ENCODE data around the gene ANK3.

ANK3 gene

DNA sequence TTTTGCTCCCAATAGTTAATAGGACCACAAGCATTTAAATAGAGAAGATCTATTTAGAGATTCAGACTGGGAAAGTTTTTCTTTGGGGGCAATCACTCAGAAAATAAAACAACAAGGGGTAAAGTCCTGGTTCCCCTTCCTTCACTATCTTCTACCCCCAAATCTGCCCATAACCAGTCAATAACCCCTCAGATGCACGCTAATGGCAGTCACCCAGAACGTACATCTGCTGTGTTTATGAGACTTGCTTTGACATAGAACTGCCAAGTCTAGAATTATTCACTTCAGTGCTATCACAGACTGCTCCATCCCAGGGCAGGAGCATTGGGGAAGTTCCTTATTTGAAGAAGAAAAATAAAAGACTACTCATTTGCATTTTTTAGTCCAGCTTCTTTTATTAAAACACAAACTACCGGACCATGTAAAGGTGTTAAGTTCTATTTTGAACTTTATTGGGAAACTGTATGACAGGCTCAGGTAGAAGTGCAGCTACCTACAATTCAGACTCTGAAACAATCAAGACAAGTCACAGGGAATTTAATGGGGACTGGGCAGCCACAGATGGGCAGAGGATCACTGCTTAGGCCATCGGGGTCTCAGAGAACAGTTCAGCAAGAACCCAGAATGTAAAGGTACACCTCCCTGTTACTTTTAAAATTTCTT, 38.4 kb downstream of the ANK3 start:
- H3K36me3 ChIP-seq (ENCODE audit: control insufficient read depth in 5 of 5, insufficient read depth in 5 of 5, low read length in 5 of 5): no peaks in the 10 kb centered on the region
- no peak overlapping the region for H3K9ac ChIP-seq (ENCODE audit: low read length in 5 of 5)
- no peak overlapping the region for H3K27ac ChIP-seq (ENCODE audit: low read depth, low read length)
- H3K9me3 ChIP-seq (ENCODE audit: control insufficient read depth in 5 of 5, low read length in 5 of 5): no peaks in the 10 kb centered on the region
- H3K27me3 ChIP-seq (ENCODE audit: control insufficient read depth in 5 of 5, insufficient read depth in 4 of 5, low read length in 5 of 5): no peaks in the 10 kb centered on the region
- H3K4me3 ChIP-seq (ENCODE audit: low read depth in 1 of 5, low read length in 5 of 5): no peak overlapping the region
- H3K4me1 ChIP-seq (ENCODE audit: control insufficient read depth in 5 of 5, insufficient read depth in 5 of 5, low read length in 5 of 5): peaks cover 0 to 21% (median 11%) of the 10 kb centered on the region in 5 donors

DNA sequence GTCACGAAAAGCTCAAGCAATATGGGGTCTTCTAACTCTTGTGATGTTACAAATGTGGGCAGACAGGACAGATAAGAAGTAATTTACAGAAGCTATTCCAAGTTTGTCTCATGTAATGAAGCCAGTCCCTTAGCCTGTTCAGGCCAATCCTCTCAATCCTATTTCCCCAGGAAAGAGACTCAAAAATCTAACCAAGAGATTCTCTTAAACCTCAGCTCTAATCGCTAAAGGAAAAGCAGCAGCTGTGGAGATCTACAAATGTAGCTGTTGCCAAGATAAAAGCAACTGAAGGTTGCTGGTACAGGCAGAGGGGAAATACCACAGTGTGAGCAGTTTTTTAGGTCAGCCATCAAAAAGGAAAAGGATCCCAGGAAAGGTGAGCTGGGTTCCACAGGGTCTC, 39.3 kb downstream of the ANK3 start:
- no peak overlapping the region for H3K4me3 ChIP-seq (ENCODE audit: low read depth in 1 of 5, low read length in 5 of 5)
- H3K4me1 ChIP-seq (ENCODE audit: control insufficient read depth in 5 of 5, insufficient read depth in 5 of 5, low read length in 5 of 5): peaks cover 0 to 19% (median 11%) of the 10 kb centered on the region in 5 donors
- no peaks in the 10 kb centered on the region for H3K36me3 ChIP-seq (ENCODE audit: control insufficient read depth in 5 of 5, insufficient read depth in 5 of 5, low read length in 5 of 5)
- H3K27me3 ChIP-seq (ENCODE audit: control insufficient read depth in 5 of 5, insufficient read depth in 4 of 5, low read length in 5 of 5): no peaks in the 10 kb centered on the region
- no peaks in the 10 kb centered on the region for H3K9me3 ChIP-seq (ENCODE audit: control insufficient read depth in 5 of 5, low read length in 5 of 5)
- H3K27ac ChIP-seq (ENCODE audit: low read depth, low read length): no peak overlapping the region
- no peak overlapping the region for H3K9ac ChIP-seq (ENCODE audit: low read length in 5 of 5)

DNA sequence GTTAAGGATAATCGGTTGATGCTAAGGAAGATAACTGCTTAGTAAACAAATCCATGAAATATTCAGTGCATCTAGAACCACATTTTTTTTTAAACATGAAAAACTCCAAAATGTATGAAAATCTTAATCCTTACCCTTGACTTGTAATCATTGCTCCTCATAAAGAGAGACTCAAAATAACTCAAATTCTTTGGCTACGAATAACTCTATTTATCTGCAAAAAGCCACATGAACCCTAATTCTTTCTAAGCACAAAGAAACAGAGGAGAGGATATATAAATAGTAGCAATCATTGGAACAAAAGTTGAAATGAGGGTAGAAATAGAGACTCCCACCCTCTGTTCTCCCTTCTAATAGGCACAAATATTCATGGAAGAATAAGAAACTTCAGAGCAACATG, 40.2 kb downstream of the ANK3 start:
- Histone ChIP-seq H3K27ac (ENCODE audit: low read depth, low read length) (no peak overlapping the region), H3K9me3 (ENCODE audit: control insufficient read depth in 5 of 5, low read length in 5 of 5) (no peaks in the 10 kb centered on the region), H3K9ac (ENCODE audit: low read length in 5 of 5) (no peak overlapping the region), H3K4me1 (ENCODE audit: control insufficient read depth in 5 of 5, insufficient read depth in 5 of 5, low read length in 5 of 5) (peaks cover 0 to 14% (median 11%) of the 10 kb centered on the region in 5 donors), H3K4me3 (ENCODE audit: low read depth in 1 of 5, low read length in 5 of 5) (no peak overlapping the region), H3K36me3 (ENCODE audit: control insufficient read depth in 5 of 5, insufficient read depth in 5 of 5, low read length in 5 of 5) (no peaks in the 10 kb centered on the region), H3K27me3 (ENCODE audit: control insufficient read depth in 5 of 5, insufficient read depth in 4 of 5, low read length in 5 of 5) (no peaks in the 10 kb centered on the region)

DNA sequence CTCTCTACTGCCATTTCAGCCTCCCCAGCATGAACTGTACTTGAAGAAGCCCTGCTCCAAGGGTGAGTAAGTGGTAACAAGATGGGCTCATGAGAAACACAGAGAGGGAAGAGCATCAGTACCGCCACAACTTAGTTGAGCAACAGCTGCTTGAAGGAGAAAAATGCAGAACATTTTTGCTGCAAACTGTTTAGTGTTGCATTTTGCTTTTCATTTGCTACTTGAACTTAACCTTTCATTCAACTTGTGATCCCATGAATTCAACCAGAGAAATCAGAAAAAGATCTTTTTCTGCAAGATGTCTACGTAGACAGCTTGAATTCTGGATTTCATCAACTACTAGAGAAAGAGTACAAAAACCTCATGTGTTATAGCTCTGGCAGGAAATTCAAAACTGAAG, 40.7 kb downstream of the ANK3 start:
- no peaks in the 10 kb centered on the region for H3K9me3 ChIP-seq (ENCODE audit: control insufficient read depth in 5 of 5, low read length in 5 of 5)
- peaks cover 0 to 10% (median 8%) of the 10 kb centered on the region in 5 donors for H3K4me1 ChIP-seq (ENCODE audit: control insufficient read depth in 5 of 5, insufficient read depth in 5 of 5, low read length in 5 of 5)
- no peaks in the 10 kb centered on the region for H3K27me3 ChIP-seq (ENCODE audit: control insufficient read depth in 5 of 5, insufficient read depth in 4 of 5, low read length in 5 of 5)
- H3K9ac ChIP-seq (ENCODE audit: low read length in 5 of 5): no peak overlapping the region
- no peak overlapping the region for H3K4me3 ChIP-seq (ENCODE audit: low read depth in 1 of 5, low read length in 5 of 5)
- no peak overlapping the region for H3K27ac ChIP-seq (ENCODE audit: low read depth, low read length)
- no peaks in the 10 kb centered on the region for H3K36me3 ChIP-seq (ENCODE audit: control insufficient read depth in 5 of 5, insufficient read depth in 5 of 5, low read length in 5 of 5)

DNA sequence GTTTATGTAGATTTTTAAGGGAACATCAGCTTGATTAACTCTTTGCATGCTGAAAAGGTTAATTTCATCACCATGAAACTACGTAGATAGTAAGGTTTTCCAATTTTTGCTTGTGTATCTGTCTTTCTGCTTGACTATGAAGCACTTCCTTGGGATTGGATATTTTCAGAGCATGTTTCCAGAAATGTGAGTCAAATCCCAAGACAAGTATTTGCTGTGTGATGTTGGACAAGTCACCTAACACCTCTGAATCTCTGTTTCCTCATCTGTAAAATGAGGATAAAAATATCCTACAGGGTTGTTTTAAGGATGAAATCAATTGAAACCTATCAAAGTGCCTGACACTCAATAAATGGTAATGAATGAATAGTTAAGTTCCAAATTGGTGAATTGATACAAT, 42.4 kb downstream of the ANK3 start:
- no peaks in the 10 kb centered on the region for H3K36me3 ChIP-seq (ENCODE audit: control insufficient read depth in 5 of 5, insufficient read depth in 5 of 5, low read length in 5 of 5)
- H3K4me1 ChIP-seq (ENCODE audit: control insufficient read depth in 5 of 5, insufficient read depth in 5 of 5, low read length in 5 of 5): no peaks in the 10 kb centered on the region
- no peak overlapping the region for H3K27ac ChIP-seq (ENCODE audit: low read depth, low read length)
- H3K27me3 ChIP-seq (ENCODE audit: control insufficient read depth in 5 of 5, insufficient read depth in 4 of 5, low read length in 5 of 5): no peaks in the 10 kb centered on the region
- H3K4me3 ChIP-seq (ENCODE audit: low read depth in 1 of 5, low read length in 5 of 5): no peak overlapping the region
- H3K9me3 ChIP-seq (ENCODE audit: control insufficient read depth in 5 of 5, low read length in 5 of 5): no peaks in the 10 kb centered on the region
- H3K9ac ChIP-seq (ENCODE audit: low read length in 5 of 5): no peak overlapping the region

DNA sequence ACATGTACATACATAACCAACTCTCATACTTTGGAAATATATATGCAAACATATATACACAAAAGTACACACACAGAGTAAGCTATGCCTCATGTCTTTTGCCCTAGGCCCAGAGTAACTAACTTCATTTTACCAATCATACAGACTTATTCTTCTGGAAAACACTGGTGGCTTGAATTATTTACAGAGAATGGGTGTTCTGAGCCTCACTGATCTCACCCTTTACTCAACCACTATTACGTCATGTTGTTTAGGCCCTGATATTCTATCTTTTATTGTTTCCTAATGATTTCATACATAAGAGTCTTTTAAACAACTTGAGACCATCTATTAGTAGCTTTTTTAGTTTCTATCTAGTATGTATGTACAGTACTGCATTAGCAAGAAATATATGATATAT, 43.0 kb downstream of the ANK3 start:
- no peak overlapping the region for H3K9ac ChIP-seq (ENCODE audit: low read length in 5 of 5)
- H3K9me3 ChIP-seq (ENCODE audit: control insufficient read depth in 5 of 5, low read length in 5 of 5): no peaks in the 10 kb centered on the region
- H3K36me3 ChIP-seq (ENCODE audit: control insufficient read depth in 5 of 5, insufficient read depth in 5 of 5, low read length in 5 of 5): no peaks in the 10 kb centered on the region
- H3K4me3 ChIP-seq (ENCODE audit: low read depth in 1 of 5, low read length in 5 of 5): no peak overlapping the region
- no peak overlapping the region for H3K27ac ChIP-seq (ENCODE audit: low read depth, low read length)
- no peaks in the 10 kb centered on the region for H3K4me1 ChIP-seq (ENCODE audit: control insufficient read depth in 5 of 5, insufficient read depth in 5 of 5, low read length in 5 of 5)
- H3K27me3 ChIP-seq (ENCODE audit: control insufficient read depth in 5 of 5, insufficient read depth in 4 of 5, low read length in 5 of 5): no peaks in the 10 kb centered on the region

DNA sequence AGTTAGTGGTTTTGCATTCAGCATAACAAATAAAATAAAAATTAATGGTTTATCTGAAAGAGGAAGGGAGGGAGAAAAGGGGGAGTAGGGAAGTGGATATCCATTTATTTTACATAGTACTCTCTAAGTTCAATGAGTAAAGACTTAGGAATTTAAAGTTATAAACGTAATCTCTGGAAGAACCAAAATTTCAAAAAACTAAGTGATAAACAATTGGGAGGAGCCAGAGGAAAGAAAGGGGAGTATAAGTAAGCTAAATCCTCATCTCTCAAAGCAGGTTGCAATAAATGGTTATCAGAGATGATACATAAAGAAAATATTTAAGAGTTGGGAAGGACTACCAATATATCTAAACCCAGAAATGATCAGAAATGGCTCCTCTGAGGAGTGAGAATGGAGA, 46.4 kb downstream of the ANK3 start:
- no peak overlapping the region for H3K4me3 ChIP-seq (ENCODE audit: low read depth in 1 of 5, low read length in 5 of 5)
- no peaks in the 10 kb centered on the region for H3K36me3 ChIP-seq (ENCODE audit: control insufficient read depth in 5 of 5, insufficient read depth in 5 of 5, low read length in 5 of 5)
- H3K4me1 ChIP-seq (ENCODE audit: control insufficient read depth in 5 of 5, insufficient read depth in 5 of 5, low read length in 5 of 5): no peaks in the 10 kb centered on the region
- no peaks in the 10 kb centered on the region for H3K9me3 ChIP-seq (ENCODE audit: control insufficient read depth in 5 of 5, low read length in 5 of 5)
- no peak overlapping the region for H3K27ac ChIP-seq (ENCODE audit: low read depth, low read length)
- no peaks in the 10 kb centered on the region for H3K27me3 ChIP-seq (ENCODE audit: control insufficient read depth in 5 of 5, insufficient read depth in 4 of 5, low read length in 5 of 5)
- H3K9ac ChIP-seq (ENCODE audit: low read length in 5 of 5): no peak overlapping the region

DNA sequence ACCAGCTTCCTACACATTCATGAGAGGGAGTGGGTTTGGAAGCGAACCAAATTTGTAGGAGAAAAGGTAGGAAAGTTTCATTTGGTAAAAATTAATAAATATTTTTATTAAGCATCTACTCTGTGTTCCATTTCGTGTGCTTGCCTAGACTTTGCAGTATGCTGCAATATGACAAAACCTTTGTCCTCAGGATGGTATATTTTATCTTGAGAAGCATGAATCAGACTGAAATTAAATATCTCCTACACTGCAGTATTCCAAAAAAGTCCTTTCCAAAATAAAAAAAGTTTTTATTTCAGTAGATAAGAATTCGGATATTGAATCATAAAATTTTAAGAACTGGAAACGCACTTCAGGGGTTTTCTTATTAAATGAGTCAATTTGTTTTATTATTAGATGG, 47.7 kb downstream of the ANK3 start:
- H3K36me3 ChIP-seq (ENCODE audit: control insufficient read depth in 5 of 5, insufficient read depth in 5 of 5, low read length in 5 of 5): no peaks in the 10 kb centered on the region
- H3K4me3 ChIP-seq (ENCODE audit: low read depth in 1 of 5, low read length in 5 of 5): no peak overlapping the region
- H3K9ac ChIP-seq (ENCODE audit: low read length in 5 of 5): no peak overlapping the region
- no peak overlapping the region for H3K27ac ChIP-seq (ENCODE audit: low read depth, low read length)
- H3K9me3 ChIP-seq (ENCODE audit: control insufficient read depth in 5 of 5, low read length in 5 of 5): no peaks in the 10 kb centered on the region
- H3K27me3 ChIP-seq (ENCODE audit: control insufficient read depth in 5 of 5, insufficient read depth in 4 of 5, low read length in 5 of 5): no peaks in the 10 kb centered on the region
- no peaks in the 10 kb centered on the region for H3K4me1 ChIP-seq (ENCODE audit: control insufficient read depth in 5 of 5, insufficient read depth in 5 of 5, low read length in 5 of 5)

DNA sequence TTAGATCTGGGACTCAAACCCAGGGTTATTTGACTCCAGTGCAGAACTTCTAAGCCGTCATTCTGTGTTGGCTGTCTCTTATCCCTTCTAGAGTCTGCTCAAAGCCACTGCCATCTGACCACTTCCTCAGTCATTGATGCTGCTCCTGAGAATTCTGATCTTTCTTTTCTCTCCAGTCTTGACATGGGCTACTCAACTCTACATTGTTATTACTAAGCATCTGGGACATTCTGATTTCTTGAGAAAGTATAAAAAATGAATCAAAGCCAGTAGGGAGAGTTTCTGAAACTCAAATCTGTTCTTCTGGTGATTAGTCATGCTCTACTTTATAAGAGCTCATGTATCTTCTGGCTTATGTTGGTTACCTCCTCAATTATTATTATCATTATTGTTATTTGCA, 48.7 kb downstream of the ANK3 start:
- no peaks in the 10 kb centered on the region for H3K36me3 ChIP-seq (ENCODE audit: control insufficient read depth in 5 of 5, insufficient read depth in 5 of 5, low read length in 5 of 5)
- H3K9ac ChIP-seq (ENCODE audit: low read length in 5 of 5): no peak overlapping the region
- no peak overlapping the region for H3K4me3 ChIP-seq (ENCODE audit: low read depth in 1 of 5, low read length in 5 of 5)
- no peaks in the 10 kb centered on the region for H3K27me3 ChIP-seq (ENCODE audit: control insufficient read depth in 5 of 5, insufficient read depth in 4 of 5, low read length in 5 of 5)
- H3K9me3 ChIP-seq (ENCODE audit: control insufficient read depth in 5 of 5, low read length in 5 of 5): no peaks in the 10 kb centered on the region
- H3K27ac ChIP-seq (ENCODE audit: low read depth, low read length): no peak overlapping the region
- H3K4me1 ChIP-seq (ENCODE audit: control insufficient read depth in 5 of 5, insufficient read depth in 5 of 5, low read length in 5 of 5): no peaks in the 10 kb centered on the region

DNA sequence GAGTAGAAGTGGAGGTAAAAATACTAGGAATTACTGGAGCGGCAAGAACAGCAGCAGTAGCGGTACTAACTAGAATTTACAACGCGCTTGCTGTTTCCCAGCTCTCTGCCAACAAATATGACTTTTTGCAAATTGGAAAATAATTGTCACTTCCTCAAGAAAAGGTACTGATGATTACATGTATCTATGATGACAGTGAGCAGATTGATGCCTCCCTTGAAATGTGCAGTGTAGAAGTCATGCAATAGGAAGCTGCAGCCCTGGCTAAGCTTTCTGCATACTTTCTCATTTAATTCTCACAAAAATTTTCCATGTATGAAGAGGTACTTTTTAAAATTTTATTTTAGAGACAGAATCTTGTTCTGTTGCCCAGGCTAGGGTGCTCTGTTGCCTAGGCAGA, 49.9 kb downstream of the ANK3 start:
- H3K36me3 ChIP-seq (ENCODE audit: control insufficient read depth in 5 of 5, insufficient read depth in 5 of 5, low read length in 5 of 5): no peaks in the 10 kb centered on the region
- H3K9ac ChIP-seq (ENCODE audit: low read length in 5 of 5): no peak overlapping the region
- H3K4me3 ChIP-seq (ENCODE audit: low read depth in 1 of 5, low read length in 5 of 5): no peak overlapping the region
- no peaks in the 10 kb centered on the region for H3K4me1 ChIP-seq (ENCODE audit: control insufficient read depth in 5 of 5, insufficient read depth in 5 of 5, low read length in 5 of 5)
- no peak overlapping the region for H3K27ac ChIP-seq (ENCODE audit: low read depth, low read length)
- no peaks in the 10 kb centered on the region for H3K9me3 ChIP-seq (ENCODE audit: control insufficient read depth in 5 of 5, low read length in 5 of 5)
- no peaks in the 10 kb centered on the region for H3K27me3 ChIP-seq (ENCODE audit: control insufficient read depth in 5 of 5, insufficient read depth in 4 of 5, low read length in 5 of 5)

DNA sequence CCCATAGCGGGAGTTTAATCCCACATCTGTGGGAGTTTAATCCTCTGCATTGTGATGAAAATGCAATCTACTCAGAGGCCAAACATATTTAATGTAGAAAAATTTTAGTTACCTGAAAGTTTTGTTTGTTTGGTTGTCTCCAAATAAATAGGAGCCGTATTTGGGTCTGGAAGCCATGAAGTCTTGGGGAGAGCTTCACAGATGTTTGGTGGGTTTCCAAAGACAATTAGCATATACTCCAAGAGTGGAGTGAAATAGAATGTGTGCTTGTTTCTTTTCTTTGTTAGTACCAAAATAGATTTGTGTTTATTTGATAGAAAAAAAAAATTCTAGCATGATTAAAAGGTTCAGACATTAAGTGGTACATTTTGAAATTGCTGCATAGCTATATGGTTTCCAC, 50.9 kb downstream of the ANK3 start:
- H3K9ac ChIP-seq (ENCODE audit: low read length in 5 of 5): no peak overlapping the region
- no peaks in the 10 kb centered on the region for H3K9me3 ChIP-seq (ENCODE audit: control insufficient read depth in 5 of 5, low read length in 5 of 5)
- no peak overlapping the region for H3K27ac ChIP-seq (ENCODE audit: low read depth, low read length)

More for the DNA sequence above, 50.9 kb downstream of the ANK3 start:
- Histone ChIP-seq H3K4me3 (ENCODE audit: low read depth in 1 of 5, low read length in 5 of 5) (no peak overlapping the region), H3K4me1 (ENCODE audit: control insufficient read depth in 5 of 5, insufficient read depth in 5 of 5, low read length in 5 of 5) (no peaks in the 10 kb centered on the region), H3K36me3 (ENCODE audit: control insufficient read depth in 5 of 5, insufficient read depth in 5 of 5, low read length in 5 of 5) (no peaks in the 10 kb centered on the region), H3K27me3 (ENCODE audit: control insufficient read depth in 5 of 5, insufficient read depth in 4 of 5, low read length in 5 of 5) (no peaks in the 10 kb centered on the region)
